ENCODE data around the gene LIN9. TPM values are rescaled to one million over a fixed set of nuclear protein-coding genes. Genes with fewer than 3 reads are reported as not detected.

LIN9 gene
- total and polyA plus RNA-seq, 2 of the 13 experiments (the other 11 are each of a cell fraction or from before 2014, with no cell fraction given), result 3.0 to 10.0 TPM

DNA sequence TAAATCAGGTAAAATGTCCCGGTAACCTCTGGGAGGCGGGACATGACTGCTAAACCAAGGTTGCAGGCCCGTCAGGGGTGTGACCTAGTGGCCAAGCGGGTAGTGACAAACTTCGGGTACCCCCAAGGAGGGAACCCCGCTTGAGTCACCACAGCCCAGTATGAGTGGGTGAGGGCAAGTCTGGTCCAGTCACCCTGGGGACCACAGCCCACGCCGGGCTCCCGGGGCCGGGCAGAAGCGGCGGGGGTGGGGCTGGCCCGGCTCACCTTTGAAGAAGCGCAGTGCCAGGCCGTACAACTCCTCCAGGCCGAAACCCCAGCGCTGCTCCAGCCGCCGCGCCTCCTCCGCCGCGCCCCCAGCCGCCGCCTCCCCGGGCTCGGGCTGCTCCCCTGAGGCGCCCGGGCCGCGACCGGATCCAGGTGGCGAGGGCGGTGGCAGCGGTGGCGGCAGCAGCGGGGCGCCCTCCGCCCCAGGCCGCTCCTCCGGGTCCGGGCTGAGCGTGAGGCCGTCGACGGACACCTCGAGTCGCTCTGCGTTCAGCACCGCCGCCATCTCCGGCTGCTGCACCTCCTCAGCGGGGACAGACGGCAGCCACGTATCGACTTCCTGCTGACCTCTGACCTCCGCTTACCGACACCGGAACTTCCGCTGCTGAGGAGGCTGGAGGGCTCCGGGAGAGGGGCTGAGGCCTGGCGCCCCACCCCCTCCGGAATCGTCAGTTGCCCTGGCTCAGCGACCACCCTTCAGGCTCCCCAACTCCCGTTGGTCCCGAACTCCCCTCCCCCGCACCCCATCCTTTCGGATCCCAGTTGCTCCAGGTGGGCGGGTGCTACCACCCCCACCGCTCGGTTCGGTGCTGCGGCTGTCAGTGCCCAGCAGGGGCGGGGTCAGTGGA is 122.6 kb downstream of the LIN9 start, which contains the start of gene ACBD3 (continued):
- TF ChIP-seq, protein P1, sequence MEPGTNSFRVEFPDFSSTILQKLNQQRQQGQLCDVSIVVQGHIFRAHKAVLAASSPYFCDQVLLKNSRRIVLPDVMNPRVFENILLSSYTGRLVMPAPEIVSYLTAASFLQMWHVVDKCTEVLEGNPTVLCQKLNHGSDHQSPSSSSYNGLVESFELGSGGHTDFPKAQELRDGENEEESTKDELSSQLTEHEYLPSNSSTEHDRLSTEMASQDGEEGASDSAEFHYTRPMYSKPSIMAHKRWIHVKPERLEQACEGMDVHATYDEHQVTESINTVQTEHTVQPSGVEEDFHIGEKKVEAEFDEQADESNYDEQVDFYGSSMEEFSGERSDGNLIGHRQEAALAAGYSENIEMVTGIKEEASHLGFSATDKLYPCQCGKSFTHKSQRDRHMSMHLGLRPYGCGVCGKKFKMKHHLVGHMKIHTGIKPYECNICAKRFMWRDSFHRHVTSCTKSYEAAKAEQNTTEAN (CRISPR knock-in tag; conservative IDR thresholded peaks at IDR 0.05), result peak; percentile 52; the same call in 1 of the 2 replicates
- TF ChIP-seq, protein P2, sequence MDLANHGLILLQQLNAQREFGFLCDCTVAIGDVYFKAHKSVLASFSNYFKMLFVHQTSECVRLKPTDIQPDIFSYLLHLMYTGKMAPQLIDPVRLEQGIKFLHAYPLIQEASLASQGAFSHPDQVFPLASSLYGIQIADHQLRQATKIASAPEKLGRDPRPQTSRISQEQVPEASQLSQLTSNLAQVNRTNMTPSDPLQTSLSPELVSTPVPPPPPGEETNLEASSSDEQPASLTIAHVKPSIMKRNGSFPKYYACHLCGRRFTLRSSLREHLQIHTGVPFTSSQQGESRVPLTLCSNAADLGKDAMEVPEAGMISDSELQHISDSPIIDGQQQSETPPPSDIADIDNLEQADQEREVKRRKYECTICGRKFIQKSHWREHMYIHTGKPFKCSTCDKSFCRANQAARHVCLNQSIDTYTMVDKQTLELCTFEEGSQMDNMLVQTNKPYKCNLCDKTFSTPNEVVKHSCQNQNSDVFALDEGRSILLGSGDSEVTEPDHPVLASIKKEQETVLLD (CRISPR knock-in tag; IDR thresholded peaks at IDR 0.05; ENCODE audit: low read depth), result 0 out of 2 replicates have a peak, but pooled peaks have one; percentile 55
- TF ChIP-seq DNMT3B (CRISPR knock-in tag; conservative IDR thresholded peaks at IDR 0.05) (no peak), ZNF558 (CRISPR knock-in tag; IDR thresholded peaks at IDR 0.05; ENCODE audit: borderline replicate concordance) (no peak; the same call in 1 of the 2 replicates), ZNF674 (CRISPR knock-in tag; IDR thresholded peaks at IDR 0.05; ENCODE audit: low read depth) (no peak), ZKSCAN8 (CRISPR knock-in tag; IDR thresholded peaks at IDR 0.05; ENCODE audit: borderline replicate concordance) (no peak), ETV5 (CRISPR knock-in tag; IDR thresholded peaks at IDR 0.05; ENCODE audit: borderline replicate concordance) (peak; percentile 89), CBX5 (CRISPR knock-in tag; IDR thresholded peaks at IDR 0.05; ENCODE audit: borderline replicate concordance) (peak; percentile 51; the same call in 1 of the 2 replicates), ZNF720 (CRISPR knock-in tag; IDR thresholded peaks at IDR 0.05) (0 out of 2 replicates have a peak, but pooled peaks have one; percentile 76), DNMT1 (CRISPR knock-in tag; IDR thresholded peaks at IDR 0.05) (peak; percentile 89; the same call in 1 of the 2 replicates)
- TF ChIP-seq, protein P3, sequence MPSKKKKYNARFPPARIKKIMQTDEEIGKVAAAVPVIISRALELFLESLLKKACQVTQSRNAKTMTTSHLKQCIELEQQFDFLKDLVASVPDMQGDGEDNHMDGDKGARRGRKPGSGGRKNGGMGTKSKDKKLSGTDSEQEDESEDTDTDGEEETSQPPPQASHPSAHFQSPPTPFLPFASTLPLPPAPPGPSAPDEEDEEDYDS (CRISPR knock-in tag; IDR thresholded peaks at IDR 0.05), result no peak; the same call in 1 of the 2 replicates
- TF ChIP-seq, protein P4, sequence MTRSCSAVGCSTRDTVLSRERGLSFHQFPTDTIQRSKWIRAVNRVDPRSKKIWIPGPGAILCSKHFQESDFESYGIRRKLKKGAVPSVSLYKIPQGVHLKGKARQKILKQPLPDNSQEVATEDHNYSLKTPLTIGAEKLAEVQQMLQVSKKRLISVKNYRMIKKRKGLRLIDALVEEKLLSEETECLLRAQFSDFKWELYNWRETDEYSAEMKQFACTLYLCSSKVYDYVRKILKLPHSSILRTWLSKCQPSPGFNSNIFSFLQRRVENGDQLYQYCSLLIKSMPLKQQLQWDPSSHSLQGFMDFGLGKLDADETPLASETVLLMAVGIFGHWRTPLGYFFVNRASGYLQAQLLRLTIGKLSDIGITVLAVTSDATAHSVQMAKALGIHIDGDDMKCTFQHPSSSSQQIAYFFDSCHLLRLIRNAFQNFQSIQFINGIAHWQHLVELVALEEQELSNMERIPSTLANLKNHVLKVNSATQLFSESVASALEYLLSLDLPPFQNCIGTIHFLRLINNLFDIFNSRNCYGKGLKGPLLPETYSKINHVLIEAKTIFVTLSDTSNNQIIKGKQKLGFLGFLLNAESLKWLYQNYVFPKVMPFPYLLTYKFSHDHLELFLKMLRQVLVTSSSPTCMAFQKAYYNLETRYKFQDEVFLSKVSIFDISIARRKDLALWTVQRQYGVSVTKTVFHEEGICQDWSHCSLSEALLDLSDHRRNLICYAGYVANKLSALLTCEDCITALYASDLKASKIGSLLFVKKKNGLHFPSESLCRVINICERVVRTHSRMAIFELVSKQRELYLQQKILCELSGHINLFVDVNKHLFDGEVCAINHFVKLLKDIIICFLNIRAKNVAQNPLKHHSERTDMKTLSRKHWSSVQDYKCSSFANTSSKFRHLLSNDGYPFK (CRISPR knock-in tag; IDR thresholded peaks at IDR 0.05; ENCODE audit: borderline replicate concordance), result peak; percentile 74; the same call in 1 of the 2 replicates
- TF ChIP-seq, protein P5, sequence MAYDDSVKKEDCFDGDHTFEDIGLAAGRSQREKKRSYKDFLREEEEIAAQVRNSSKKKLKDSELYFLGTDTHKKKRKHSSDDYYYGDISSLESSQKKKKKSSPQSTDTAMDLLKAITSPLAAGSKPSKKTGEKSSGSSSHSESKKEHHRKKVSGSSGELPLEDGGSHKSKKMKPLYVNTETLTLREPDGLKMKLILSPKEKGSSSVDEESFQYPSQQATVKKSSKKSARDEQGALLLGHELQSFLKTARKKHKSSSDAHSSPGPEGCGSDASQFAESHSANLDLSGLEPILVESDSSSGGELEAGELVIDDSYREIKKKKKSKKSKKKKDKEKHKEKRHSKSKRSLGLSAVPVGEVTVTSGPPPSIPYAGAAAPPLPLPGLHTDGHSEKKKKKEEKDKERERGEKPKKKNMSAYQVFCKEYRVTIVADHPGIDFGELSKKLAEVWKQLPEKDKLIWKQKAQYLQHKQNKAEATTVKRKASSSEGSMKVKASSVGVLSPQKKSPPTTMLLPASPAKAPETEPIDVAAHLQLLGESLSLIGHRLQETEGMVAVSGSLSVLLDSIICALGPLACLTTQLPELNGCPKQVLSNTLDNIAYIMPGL (CRISPR knock-in tag; IDR thresholded peaks at IDR 0.05; ENCODE audit: borderline replicate concordance in 1 of 2, low read depth in 1 of 2), result peak; percentile 89 to 91
- TF ChIP-seq, protein P6, sequence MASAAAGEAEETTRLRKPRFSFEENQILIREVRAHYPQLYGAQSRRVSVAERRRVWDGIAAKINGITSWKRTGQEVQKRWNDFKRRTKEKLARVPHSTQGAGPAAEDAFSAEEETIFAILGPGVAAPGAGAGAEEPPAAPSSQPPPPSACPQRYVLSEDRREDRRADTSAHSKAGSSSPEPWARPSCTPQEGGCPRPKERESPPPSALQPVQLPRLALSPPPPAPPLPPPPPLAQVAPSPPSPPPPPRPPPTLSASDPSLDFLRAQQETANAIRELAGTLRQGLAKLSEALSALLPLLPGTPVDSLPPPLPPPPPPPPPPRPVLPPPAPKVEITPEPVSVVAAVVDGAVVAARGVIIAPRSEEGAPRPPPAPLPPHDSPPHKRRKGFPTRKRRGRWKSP (CRISPR knock-in tag; IDR thresholded peaks at IDR 0.05), result peak; percentile 75; the same call in 1 of the 2 replicates
- TF ChIP-seq, protein P7, sequence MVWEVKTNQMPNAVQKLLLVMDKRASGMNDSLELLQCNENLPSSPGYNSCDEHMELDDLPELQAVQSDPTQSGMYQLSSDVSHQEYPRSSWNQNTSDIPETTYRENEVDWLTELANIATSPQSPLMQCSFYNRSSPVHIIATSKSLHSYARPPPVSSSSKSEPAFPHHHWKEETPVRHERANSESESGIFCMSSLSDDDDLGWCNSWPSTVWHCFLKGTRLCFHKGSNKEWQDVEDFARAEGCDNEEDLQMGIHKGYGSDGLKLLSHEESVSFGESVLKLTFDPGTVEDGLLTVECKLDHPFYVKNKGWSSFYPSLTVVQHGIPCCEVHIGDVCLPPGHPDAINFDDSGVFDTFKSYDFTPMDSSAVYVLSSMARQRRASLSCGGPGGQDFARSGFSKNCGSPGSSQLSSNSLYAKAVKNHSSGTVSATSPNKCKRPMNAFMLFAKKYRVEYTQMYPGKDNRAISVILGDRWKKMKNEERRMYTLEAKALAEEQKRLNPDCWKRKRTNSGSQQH (CRISPR knock-in tag; IDR thresholded peaks at IDR 0.05; ENCODE audit: low read depth), result peak; percentile 85
